DMS 273 (cell line): ENCODE data around the gene TSEN15.
A peak's percentile ranks its signal among the peaks of the same experiment; 100 is the strongest.
"Not testable (repeated sequence)": the region's sequence is repeated elsewhere in the genome, so short reads cannot be mapped to it uniquely, and the experiment has no call there.

Source experiments
- DNase-seq: peaks from one replicate; lab custom pipeline; 2025; ENCODE audit not compliant: unreplicated experiment; lab: John Stamatoyannopoulos, UW

Gene TSEN15

DNA sequence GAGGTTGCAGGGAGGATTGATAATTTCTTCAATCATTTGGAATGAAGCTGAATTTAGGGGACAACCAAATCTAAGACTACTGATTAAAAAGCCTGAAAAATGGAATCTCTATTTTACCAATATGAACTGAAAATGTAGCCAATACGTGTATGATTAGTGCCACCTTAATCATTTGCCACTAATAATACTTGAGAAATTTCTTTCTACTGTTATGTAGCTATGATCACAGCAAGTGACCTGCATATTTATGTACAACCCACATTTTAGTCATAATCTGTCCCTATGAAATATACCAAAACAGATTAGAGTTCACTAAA, 20.5 kb upstream of the TSEN15 start:
- no peak for DNase-seq

DNA sequence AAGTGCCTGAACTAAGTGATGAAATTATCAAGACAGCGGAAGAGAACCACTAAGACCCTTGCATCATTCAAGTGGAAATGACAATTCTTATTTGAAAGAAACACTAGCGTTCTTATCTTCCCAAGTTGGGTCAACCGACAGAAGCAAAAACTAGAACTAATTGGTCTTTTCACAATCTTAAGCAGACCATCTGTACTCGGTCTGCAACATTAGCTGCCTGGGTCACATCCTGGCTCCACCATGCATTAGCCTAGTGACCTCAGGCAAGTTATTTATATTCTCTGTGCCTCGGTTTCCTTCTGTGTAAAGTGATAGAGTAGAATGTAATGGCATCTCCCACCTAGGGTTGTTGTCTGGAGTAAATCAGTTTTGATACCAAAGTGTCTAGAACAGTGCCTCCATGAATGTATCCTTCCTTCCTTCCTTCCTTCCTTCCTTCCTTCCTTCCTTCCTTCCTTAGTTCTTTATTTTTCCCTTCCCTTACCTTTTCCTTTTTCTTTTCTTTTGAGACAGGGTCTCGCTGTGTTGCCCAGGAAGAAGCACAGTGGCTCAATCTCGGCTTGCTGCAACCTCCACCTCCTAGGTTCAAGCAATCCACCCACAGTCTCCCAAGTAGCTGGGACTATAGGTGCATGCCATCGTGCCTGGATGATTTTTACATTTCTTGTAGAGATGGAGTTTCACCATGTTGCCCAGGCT, 20.0 kb upstream of the TSEN15 start:
- DNase-seq = peak; percentile 13

DNA sequence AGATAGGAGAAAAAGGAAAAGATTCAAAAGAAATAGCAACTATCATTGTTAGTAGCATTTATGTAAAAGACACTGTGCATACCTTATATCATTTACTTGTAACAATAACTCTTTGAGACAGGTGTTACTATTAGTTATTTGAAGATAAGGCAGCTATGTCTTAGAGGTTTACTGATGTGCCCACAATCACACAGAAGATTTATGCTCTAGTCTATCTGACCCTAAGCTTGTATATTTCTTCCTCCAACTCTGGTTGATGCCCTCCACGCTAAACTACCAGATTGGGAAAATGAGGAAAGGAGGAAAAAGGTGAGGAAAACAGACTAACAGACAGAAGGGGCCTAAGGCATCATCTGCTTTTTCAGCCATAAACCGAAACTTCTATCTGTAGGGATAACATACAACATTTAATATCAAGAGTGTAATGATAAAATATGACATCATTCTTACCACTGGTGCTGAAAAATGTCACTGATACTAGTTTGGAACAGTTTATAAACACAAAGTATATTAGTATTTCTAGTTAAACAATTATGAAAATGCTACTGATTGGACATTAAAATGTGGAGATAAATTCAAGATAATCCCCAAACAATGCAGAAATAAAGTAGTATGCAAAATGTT, 19.1 kb upstream of the TSEN15 start:
- no peak for DNase-seq

DNA sequence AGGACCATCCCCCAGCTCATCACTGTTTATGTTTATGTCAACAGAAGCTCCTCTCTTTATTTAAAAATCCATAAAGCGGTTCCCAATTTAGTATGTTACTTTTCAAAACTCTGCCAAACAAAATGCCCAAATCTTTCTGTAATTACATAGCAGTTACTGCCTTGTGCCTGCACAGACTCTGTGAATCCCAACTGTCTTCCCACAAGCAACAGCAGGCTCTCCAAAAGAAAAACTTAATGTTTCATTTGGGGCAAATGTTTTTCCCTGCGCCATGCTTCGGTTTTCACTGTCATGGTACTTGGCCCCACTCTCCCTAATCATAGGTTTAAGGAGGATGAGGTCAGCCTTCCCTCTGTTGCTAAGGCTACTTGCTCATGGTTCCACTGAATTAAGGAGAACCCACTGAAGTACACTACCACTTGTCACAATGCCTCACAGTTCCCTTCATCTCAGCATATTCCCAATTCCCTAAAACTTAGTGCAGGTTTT, 18.6 kb upstream of the TSEN15 start:
- peak; percentile 22 for DNase-seq

DNA sequence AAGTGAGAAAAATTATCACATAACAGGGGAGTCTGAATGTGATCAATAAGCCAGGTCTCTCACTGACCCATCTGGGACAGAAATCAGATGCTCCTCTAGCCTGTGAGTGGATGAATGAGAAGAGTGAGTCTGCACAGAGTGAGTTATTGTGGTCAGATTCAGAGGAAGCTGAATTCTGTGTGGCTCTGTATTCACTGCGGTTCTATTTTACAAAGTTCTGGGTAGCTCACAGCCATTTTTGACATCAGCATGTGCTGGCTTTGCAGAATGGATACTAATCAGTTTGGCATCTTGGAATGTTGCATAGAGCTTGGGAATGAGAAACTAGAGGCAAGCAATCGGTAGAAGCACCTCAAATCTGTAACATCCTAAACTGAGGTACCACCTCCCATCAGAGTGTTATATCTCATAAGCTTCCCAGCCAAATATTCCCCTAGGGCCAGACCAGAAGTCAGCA, 17.8 kb upstream of the TSEN15 start:
- no peak for DNase-seq

DNA sequence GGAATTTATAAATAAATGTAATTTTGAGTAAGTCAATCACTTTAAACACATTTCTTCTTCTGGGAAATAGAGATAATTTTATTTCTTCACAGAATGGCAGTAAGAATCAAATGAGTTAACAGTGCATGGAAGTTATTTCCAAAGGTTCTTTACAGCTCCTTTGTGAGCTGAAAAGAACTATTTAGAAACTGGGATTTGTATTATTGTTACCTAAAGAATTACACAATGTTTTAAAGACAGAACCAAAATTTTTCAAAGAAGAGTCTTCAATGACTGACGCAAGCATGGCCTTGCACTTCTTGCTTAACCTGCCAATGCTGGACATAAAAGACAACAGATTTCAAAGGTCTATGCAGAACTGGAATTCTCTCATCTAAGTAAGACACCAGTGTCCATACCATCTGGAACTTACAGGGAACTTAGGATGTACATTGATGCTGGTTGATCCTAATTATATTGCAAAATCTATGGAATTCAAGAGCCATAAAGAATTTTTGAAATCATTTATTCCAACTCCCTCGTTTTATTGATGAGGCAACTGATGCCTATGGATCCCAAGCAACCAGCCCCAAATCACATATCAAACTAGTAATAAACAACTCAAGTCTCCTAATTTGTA, 16.7 kb upstream of the TSEN15 start:
- DNase-seq = no peak

DNA sequence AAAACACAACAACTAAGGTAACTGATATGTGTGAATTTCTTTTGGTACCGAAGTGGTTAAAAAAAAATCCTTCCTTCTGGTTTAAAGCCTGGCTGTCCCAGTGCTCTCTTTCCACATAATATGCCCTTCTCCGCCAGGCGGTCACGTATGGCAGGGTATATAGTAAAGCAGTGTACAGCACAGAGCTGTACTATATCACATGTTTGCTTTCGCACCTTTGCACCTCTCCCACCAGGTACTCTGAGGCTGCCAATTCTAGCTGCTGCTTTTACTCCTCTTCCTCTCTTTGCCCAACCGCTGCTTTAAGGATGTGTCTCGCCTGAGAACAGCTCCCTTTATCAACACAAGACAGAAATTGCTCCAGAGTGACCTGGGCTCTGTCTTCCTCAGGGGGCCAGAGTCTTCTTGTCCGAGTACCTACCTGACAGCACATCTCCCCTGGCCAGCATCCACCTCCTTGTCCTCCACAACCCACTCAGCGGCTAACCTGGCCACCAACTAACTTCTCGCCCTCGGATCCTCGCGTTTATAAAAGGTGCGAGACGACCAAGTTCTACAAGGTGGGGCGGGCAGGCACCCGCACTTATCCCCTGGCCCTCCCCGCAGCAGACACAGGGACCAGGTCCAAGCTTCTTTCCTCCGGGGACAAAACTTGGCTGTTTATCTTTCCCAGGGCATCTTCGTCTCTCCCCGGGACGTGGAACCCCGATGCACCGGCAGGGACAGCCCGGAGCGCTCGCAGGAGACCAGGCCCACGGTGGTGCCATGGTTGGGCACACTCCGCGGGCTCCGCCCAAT, 15.6 kb upstream of the TSEN15 start:
- peak; percentile 41 for DNase-seq

DNA sequence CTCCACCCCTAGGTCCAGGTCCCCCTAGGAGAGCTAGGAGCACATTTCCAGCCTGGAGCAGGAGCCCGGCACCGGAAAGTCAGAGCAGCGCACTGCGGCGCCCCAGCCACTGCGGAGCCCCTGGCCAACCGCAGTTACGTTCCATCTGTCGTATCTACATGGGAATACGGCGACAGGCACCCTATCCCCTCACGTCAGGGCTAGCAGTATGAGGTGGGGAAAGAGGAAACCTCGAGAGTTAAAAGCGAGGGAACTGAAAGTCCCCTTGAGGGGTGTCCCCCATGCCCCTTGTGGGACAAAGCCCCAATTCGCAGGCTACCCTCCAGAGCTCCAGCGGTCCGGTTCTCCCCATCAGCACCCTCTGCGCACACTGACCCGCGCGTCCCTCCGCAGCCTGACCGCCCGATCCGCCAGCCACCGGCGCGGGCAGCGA, 15.0 kb upstream of the TSEN15 start:
- DNase-seq = peak; percentile 87

DNA sequence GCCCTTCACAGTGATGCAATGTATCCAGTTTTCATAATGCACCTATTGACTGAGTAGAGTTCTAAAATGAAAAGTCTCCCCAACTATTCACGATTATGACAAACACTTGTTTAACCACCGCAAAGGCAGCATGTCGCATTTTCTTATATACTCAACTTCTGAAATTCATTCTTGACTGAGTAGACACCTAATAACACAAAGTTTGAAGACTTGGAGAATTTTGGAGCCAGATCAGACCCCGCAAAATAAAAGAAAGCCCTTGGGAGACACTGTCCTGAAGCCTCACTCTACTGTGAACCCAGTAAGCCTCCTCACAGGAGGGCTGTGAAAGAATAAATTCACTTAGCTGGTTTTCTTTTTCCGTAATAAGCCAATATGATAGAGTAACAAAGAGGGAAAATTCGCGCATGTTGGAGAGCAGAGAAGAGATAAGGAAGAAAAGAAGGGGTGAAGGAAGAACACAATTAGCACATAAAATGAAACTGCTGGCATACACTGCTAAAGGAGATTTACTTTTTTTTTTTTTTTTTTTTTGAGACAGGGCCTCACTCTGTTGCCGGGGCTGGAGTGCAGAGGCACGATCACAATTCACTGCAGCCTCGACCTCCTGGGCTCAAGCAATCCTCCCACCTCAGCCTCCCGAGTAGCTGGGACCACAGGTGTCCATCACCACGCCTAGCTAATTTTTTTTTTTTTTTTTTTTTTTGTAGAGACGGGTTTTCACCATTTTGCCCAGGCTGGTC, 13.5 kb upstream of the TSEN15 start:
- DNase-seq = peak; percentile 46

DNA sequence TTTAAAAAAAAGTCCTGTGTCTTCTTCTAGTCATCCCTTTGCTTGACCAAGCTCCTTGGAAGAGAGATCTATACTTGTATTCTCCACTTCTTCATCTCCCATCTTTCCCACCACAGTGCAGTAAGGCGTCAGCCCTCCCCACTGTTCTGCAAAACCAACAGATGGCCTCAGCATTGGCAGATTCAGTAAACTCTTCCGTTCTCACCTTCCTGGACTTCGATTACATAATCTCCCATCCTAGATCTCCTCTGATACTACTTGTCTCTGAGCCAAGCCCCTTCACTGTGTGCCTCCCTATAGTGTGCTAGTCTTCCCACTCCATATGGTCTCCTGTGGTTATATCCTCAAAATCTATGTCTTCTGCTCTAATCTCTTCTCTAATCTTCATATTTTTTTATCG, 12.4 kb upstream of the TSEN15 start:
- DNase-seq = peak; percentile 63

DNA sequence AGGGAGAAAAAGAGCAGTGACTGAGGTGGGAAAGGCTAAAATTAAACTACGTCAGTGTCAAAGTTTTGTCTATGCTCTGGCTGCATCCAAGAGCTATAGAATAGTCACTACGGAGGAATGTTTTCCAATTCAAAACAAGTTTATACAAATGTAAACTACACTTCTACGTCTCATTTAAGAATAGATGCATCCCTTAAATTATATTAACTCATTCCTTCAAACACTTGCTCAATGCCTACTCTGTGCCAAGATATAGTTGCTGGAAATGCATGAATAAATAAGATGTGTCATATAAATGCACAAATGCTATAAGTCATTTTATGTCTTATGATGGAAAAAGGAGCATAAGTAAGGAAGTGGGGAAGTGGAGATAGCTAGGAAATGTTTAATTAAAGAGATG, 9.8 kb upstream of the TSEN15 start:
- DNase-seq = no peak

DNA sequence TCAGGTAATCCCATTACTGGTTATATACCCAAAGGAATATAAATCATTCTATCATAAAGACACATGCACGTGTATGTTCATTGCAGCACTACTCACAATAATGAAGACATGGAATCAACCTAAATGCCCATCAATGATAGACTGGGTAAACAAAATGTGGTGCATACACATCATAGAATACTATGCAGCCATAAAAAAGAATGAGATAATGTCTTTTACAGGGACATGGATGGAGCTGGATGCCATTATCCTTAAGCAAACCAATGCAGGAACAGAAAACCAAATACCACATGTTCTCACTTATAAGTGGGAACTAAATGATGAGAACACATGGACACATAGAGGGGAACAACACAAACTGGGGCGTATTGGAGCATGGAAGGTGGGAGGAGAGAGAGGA, 8.2 kb upstream of the TSEN15 start:
- not testable (repeated sequence) for DNase-seq

DNA sequence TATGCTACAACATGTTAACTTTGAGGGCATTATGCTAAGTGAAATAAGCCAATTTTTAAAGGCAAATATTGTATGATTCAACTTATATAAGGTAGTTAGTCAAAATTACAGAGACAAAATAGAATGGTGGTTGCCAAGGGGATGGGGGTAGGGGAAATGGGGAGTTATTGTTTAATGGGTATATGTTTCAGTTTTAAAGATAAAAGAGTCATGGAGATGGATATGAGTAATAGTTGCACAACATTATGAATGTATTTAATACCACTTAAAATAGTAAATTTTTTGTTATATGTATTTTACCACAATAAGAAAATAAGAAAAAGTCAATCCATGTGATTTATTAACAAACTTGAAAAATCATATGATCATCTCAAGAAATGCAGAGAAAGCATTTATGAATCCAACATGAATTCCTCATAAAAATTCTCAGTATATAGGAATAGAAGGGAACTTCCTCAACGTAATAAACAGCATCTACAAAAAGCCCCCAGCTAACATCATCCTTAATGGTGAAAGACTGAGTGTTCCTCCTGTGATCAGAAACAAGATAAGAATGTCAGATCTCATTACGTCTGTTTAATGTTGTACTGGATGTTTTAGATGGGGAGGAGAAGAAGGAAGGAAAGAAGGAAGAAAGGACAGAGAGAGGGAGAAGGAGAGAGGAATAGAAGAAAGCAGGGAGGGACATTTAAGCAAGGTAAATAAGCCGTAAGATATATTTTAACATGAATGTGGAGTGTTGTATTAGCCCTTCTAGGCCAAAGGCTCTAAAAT, 6.7 kb upstream of the TSEN15 start:
- DNase-seq = no peak

DNA sequence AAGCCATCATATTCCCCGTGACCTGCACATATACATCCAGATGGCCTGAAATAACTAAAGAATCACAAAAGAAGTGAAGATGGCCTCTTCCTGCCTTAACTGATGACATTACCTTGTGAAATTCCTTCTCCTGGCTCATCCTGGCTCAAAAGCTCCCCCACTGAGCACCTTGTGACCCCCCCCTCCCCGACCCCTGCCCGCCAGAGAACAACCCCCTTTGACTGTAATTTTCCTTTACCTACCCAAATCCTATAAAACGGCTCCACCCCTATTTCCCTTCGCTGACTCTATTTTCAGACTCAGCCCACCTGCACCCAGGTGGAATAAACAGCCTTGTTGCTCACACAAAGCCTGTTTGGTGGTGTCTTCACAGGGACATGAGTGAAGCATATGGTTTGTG, 4.0 kb upstream of the TSEN15 start:
- not testable (repeated sequence) for DNase-seq

DNA sequence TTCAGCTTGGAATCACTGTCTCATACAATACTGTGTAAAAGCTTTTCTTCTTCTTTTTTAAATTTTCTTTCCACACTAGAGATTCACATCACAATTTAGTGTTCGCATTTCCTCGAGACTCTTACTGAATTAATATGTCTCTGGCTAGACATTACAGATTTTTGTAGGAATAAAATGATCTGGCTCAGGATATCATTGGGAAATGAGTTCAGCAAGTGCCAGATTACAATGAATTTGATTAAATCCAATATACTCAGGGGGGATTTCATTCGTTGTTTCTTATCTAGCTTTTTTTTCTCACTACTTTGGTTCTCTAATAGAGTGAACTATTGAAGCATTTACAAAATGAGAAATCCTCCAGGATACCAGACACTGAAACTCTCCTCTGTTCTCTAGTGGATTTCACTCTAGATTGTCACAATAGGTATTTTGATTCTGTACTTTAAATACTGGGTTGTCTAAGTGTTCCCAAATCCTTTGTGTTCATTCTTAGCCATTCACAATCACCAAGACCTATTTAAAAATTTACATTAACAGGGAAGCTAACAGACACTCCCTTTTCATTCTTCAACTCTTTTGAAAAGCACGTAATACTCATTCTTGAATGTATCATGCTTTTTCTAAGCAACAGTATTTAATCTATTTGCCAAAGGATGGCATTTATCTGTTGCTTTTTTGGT, 2.8 kb upstream of the TSEN15 start:
- no peak for DNase-seq

DNA sequence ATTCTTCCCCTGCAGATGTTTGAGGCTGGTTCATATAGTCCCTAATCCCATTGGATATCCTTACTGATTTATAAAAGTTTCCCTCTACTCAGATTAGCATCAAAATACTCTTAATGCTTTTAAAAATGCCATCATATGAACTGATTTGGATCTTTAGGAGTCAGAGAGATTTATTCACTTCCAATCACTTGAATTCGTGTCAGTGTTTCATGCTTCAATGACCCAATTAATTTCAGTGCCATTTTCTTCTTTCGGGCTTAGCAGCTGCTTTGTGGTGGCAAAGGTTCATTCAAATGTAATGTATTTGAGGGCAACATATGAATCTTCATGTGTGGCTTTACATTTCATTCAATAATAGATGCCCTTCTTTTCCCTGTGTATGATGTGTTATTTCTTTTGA, 2.2 kb upstream of the TSEN15 start:
- no peak for DNase-seq

DNA sequence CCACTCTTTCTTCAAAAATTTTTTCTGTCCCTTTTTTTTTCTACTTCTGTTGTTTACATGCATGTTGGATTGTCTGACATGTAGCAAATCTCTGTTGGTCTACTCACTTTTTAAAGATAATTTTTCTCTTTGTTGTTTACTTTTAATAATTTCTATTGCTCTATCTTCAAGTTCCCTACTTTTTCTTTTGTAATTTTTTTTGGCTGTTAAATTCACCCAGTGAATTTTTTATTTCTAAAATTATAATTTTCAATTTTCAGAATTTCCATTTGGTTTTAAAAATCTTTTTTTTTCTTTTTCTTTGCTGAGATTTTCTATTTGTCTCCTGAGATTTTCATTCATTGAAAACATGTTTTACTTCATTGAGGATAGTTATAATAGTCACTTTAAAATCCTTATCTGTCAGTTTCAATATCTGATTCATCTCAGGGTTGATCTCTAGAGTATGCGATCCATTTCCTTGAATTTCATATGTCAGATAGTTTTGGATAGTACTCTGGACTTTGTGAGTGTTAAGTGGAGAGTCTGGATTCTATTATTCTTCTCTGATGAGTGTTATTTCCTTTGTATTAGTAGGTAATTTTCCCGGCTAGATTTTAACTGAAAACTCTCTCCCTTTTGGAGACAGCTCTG, 1.6 kb upstream of the TSEN15 start:
- DNase-seq = no peak

DNA sequence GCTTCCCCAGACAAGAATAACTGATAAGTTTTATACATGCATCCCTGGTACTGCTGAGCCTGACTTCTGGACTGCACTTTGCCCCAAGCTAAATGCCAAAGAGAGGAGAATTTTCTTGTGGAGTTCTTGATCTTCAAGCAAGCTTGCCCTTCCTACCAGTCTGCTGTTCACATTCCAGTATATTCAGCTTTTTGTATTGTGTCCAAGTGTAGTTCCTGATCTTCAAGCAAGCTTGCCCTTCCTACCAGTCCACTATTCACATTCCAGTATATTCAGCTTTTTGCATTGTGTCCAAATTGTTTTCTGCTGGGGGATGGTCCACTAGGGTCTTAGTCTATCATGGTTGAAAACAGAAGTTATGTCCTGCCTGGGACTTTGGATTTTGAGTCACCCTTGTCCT, 894 bp upstream of the TSEN15 start:
- DNase-seq = no peak

DNA sequence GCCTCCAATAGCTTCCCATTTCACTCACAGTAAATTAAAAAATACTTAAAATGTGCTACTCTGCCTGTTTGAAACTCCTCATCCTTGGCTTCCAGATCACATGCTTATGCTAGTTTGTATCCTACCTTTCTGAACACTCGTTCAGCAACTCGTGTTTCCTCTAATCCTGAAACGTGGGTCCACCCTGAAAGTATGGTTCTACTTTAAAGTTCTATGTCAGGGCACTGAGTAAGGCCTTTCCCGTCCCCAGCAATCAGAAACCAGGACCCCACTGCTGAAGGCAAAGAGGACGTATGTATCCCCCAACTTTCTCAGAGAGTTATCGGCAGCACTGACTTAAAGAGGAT, 419 bp upstream of the TSEN15 start:
- no peak for DNase-seq
